NK-92 (cell line): ENCODE results near the gene NECTIN2.

Experiments
- DNase-seq: peaks from one replicate; lab custom pipeline; 2025; ENCODE audit not compliant: unreplicated experiment; lab: John Stamatoyannopoulos, UW

Gene NECTIN2

GRCh38 chr19:44845612-44846454, at the start of gene NECTIN2:
Gene NECTIN2, plus strand, starts transcription at chr19:44846297. Its CDS starts 229 bp downstream, at chr19:44846526.
- no peak for DNase-seq

DNA sequence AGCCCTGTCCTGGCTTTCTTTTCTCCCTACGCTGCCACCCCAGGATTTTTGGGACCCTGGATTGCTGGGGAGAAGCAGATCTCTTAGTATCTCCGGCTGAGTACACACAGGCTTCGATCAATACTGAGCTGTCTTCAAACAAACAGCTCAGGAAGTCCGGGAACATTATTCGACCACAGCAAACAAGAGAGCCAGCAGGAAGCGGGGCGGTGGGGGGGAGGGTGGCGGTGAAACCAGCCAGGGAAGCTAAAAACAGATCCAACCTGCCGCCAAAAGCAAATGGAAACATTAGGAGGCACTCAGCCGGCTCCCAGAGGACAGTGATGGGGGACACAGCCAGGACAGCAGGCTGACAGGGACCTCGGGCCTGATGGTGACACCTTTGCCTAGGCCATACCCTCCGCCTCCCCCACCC, 49.4 kb upstream of the NECTIN2 start:
- no peak for DNase-seq

DNA sequence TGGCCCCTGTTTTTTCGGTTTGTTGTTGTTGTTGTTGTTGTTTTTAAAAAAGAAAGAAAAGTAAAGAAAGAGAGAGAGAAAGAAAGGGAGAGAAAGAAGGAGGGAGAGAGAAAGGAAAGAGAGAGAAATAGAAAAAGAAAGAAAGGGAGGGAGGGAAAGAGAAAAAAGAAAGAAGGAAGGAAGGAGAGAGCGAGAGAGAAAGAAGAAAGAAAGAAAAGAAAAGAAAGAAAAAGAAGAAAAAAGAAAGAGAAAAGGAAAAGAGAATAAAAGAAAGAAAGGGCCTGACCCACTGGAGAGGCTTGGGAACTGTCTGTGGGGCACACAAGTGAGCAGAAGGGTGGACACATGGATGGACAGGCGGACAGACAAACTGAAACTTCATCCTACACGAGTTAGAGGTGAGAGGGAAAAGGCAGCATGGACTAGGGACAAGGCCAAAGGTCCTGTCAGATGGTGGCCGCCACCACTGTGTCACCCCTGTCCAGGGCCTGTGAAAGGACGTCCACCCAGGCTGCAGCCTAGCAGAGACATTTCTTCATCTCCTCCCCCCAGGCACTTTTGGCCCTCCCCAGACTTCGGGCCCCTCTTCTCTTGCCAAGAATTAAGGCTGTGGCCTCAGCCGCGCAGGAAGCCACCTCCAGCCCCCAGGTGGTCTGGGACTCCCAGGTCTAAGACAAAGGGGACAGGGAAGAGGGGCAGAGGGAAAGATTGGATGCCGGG, 46.3 kb upstream of the NECTIN2 start:
- DNase-seq: no peak

DNA sequence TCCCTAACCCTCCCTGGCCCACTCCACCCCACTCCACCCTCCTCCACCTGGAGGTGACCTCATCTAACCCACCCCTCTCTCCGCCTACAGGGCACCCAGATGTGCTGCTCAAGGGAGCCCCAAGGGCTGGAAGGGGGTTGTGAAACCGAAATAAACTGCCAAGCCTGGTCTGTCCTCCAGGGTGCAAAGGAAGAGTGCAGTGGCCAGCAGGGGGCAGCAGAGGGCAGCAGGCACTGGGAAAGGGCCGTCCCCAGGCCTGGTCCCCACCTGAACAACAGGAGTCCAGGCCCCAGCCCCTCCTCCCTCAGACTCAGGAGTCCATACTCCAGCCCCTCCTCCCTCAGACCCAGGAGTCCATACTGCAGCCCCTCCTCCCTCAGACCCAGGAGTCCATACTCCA, 45.6 kb upstream of the NECTIN2 start:
- DNase-seq: no peak

- no peak for DNase-seq
These were observed 42.4 kb upstream of the NECTIN2 start for GRCh38 chr19:44803442-44804428.

DNA sequence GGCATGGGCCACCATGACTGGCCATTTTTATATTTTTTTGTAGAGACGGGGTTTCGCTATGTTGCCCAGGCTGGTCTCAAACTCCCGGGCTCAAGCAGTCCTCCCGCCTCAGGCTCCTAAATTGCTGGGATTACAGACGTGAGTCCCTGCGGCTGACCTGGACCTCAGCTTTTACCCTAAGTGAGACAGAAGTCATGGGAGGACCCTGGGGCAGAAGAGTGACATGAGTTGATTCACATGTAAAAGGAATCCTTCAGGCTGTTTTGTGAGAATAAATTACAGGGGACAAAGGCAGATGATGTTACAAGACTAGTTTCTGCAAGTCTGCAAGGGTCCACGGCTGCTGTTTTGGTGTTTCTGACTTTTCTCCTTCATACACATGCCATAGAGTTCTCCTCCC, 39.8 kb upstream of the NECTIN2 start:
- DNase-seq: no peak

DNA sequence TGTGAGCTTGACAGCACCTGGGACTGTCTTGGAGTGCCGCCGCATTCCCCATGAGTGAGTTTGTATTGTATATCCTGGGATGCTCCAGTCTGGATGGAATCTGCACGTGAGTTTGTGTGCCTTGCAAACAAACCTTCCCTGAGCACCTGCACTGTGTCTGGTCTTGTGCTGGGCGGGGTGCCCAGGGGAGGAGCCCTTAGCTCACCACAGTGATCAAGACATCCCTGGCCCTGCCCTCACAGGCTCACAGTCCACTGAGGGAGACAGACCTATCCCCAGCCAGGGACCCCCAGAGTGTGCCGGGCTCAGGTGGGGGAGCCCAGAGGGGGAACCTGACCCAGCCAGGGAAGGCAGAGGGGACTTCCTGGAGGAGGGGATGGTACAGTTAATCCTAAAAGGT, 38.9 kb upstream of the NECTIN2 start:
- DNase-seq: no peak

DNA sequence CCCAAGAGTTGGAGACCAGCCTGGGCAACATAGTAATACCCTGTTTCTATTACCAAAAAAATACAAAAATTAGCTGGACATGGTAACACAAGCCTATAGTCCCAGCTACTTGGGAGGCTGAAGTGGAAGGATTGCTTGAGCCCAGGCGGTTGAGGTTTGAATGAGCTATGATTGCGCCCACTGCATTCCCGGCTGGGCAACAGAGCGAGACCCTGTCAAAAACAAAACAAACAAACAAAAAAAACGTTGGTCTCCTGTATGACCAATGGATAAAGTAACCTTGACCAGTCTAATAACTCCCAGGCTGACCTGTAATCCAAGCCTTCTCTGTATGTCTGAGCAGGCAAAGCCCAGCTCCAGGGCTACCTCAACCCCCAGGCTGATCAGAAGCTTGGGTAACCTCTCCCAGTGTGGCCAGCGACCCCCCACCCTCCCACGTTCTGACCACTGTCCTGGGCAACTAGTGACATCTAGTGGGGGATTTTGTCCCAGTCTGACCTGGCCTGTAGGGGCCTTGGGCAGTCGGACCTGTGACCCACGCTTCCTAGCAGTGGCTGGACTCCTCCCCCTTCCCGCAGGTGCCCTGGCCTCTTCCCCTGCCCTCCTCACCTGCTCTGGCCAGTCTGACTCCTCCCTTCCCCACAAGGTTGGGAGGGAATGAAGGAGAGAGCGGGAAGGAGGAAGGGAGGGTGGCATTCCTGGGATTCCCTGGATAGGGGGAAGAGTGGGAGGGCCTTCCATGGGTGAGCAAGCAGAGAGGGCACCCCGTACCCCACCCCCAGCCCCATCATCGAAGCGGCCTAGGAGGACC, 38.2 kb upstream of the NECTIN2 start:
- no peak for DNase-seq

GRCh38 chr19:44808463-44809371, 37.4 kb upstream of the NECTIN2 start, which contains the start of gene BCAM:
Gene BCAM, plus strand, starts transcription at chr19:44809103. Its CDS starts 22 bp downstream, at chr19:44809125.
- DNase-seq: no peak

- no peak for DNase-seq
These were observed 36.4 kb upstream of the NECTIN2 start for GRCh38 chr19:44809577-44810233.

- no peak for DNase-seq
These were observed 35.6 kb upstream of the NECTIN2 start for GRCh38 chr19:44810234-44811121.

DNA sequence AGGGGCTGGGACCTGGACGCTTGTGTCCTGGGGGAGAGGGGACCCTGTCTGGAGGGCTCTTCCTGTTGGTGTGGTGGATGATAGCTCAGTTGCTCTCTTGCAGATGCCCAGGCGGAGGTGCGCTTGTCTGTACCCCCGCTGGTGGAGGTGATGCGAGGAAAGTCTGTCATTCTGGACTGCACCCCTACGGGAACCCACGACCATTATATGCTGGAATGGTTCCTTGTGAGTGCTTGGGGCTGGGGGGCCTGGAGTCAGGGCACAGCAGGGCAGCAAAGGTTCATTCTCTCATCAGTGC, 35.0 kb upstream of the NECTIN2 start:
- DNase-seq: no peak

DNA sequence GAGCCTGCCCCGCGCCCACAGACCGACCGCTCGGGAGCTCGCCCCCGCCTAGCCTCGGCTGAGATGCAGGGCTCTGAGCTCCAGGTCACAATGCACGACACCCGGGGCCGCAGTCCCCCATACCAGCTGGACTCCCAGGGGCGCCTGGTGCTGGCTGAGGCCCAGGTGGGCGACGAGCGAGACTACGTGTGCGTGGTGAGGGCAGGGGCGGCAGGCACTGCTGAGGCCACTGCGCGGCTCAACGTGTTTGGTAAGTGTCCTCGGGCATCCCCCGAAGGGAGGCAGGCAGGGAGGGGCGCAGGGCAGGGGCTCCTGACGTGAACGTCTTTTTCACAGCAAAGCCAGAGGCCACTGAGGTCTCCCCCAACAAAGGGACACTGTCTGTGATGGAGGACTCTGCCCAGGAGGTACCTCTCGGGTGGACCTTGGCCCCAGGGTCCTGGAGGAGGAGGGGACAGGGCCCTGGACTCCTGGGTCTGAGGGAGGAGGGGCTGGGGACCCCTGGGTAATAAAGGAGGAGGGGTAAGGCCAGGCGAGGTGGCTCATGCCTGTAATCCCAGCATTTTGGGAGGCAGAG, 33.9 kb upstream of the NECTIN2 start:
- DNase-seq: no peak

GRCh38 chr19:44813070-44813840, 32.8 kb upstream of the NECTIN2 start:
- DNase-seq: no peak

- DNase-seq: no peak
These were observed 32.1 kb upstream of the NECTIN2 start for GRCh38 chr19:44813841-44814470.

DNA sequence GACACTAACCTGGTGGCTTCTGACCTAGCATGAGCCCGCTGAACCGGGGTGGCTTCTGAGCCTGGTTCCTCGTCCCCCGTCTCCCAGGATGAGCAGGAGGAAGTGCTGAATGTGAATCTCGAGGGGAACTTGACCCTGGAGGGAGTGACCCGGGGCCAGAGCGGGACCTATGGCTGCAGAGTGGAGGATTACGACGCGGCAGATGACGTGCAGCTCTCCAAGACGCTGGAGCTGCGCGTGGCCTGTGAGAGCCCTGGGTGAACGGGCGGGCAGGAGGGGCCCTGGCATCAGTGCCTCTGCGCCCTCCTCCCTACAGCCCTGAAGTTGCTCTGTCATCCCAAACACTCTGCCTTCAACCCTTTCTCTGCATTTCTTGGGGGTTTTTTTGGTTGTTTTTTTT, 31.6 kb upstream of the NECTIN2 start:
- no peak for DNase-seq
